OCI-M1 (cell line): ENCODE measurements around the gene PACRG.

Source experiments
- DNase-seq: peaks from one replicate; lab custom pipeline; 2025; lab: John Stamatoyannopoulos, UW

PACRG gene

DNA sequence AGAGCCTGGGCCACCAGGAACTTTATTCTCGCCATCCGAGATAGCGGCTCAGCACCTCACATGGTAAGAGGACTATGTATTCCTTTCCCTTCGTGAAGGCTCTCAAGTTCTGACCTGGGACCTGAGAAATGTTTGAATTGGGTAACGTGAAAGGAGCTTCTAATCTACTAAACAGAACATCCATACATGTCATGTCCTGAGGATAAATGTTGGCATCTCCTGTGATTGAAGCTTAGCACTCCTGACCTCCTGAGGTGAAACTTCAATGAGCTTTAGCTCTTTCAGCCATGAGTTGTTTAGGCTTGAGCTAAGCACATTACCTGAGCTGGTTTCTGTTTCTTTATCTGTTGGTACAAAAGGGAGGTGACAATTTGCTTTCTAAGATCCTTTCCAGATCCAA lies 280.9 kb downstream of the PACRG start:
- DNase-seq = no peak

DNA sequence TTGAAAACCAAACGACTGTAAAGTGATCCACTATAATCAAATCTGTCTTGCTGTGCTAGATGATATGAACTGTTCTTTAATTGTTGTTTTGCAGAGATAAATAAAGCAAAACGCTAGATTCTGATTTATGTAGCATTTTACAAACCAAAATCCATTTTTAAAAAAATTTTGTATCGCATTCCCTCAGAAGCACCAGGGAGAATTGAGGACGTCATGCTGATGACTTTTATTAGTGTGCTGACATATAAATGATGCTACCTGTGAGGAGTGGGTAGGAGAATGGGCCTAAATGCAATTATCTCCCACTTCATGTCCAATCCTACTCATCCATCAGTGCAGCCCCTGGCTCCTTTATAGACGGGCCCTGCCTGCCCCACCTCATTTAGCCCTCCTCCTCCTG lies 282.4 kb downstream of the PACRG start:
- DNase-seq = no peak

DNA sequence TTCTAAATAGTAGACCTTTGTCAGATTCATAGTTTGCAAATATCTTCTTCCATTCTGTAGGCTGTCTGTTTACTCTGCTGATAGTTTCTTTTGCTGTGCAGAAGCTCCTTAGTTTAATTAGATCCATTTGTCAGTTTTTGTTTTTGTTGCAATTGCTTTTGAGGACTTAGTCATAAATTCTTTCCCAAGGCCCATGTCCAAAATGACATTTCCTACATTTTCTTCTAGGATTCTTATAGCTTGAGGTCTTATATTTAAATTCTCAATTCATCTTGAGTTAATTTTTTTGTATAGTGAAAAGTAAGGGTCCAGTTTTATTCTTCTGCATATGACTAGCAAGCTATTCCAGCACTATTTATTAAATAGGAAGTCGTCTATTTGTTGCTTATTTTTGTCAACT lies 287.0 kb downstream of the PACRG start:
- no peak for DNase-seq

DNA sequence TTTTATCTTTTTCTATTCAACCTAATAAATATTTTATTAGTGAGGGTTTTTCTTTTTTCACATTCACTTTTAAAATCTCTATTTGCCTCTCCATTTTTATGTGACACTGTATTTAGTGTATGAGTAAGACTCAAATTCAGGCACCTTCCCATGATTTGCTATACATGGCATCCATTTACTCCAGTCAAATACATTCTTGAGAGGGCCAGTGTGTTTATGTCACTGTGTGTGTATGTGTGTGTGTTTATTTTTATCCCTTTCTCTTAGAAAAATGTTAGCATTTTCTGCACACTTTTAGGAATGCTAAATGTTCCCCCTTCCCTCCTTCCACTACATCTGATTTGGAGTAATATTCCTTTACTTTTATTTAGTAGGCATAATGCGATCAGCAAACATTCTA lies 290.0 kb downstream of the PACRG start:
- DNase-seq = no peak

DNA sequence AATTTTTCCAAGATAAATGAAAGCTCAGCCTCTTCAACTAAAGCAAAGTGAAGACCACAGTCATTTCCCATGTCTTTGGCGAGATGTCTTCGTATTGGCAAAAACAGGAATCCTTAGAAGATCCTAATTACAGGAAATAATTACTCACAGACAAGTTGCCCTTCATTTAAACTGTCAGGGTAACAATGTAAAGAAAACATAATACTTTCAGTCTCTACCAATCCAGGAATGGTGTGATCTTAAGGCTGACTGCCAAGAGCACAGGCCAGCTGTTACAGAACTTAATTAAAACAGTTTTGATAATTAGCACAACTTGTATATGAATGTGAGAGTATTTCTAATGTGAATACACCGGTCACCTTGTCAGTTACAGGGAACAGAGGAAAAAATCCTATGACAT lies 292.2 kb downstream of the PACRG start:
- no peak for DNase-seq

DNA sequence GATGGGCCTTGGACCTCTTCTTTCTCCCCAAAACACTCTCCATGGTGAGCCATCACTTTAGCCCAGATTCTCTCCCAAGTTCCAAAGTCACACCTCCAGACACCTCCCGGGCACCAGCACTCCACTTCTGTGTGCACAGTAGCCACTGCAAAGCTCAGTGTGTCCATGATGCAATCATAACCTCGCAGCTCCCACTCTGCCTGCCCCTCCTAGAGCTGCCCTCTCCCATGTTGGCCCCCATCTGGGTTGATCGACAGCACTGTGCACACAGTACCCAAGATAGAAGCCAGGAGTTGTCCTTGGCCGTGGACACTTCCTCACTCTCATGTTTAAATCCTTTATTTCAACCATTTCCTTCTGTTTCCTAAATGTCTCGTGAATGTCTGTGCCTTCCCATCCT lies 293.3 kb downstream of the PACRG start:
- no peak for DNase-seq

DNA sequence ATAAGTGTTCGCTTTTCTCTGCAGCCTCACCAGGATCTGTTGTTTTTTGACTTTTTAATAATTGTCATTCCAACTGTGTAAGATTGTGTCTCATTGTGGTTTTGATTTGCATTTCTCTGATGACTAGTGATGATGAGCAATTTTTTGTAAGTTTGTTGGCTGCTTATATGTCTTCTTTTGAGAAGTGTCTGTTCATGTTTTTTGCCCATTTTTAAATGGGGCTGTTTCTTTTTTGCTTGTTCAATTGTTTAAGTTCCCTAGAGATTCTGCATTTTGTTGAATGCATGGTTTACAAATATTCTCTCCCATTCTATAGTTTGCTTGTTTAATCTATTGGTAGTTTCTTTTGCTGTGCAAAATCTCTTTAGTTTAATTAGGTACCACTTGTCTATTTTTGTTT lies 295.9 kb downstream of the PACRG start:
- DNase-seq = no peak

DNA sequence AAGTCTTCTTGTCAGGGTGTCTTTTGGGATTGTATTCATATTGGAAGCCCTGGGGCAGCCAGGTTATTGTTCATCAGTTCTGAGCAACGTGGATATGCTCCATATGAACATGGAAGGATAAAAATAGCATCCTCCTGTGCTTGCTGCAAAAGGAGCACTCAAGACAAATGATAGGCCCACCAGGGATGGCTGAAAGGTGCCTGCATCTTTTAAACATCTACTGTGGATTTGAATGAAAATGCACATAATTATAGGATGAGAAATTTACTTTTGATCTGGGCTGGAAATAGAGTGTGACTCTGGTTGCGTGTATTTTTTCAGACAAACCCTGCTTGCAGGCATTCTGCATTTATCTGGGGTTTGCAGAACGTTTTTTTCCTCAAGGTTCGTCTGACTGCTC lies 299.1 kb downstream of the PACRG start:
- DNase-seq = no peak

DNA sequence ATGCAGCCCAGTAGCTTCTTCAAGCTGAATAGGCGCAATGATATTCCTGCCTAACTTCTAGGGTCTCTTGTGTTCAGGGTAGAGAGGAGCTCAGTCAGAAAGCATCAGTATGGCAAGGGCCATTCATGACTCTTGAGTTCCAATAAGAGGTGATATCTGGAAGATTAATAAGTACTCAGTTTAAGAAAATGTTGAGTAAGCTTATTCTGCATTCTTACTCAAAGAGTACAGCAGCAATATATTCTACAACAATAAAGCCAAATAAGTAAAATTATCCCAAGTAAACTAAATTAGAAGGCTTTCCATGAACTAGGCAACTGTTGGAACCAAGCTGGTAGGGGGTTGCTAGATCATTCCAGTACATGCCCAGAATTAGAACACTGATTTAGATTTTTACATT lies 303.2 kb downstream of the PACRG start:
- no peak for DNase-seq

DNA sequence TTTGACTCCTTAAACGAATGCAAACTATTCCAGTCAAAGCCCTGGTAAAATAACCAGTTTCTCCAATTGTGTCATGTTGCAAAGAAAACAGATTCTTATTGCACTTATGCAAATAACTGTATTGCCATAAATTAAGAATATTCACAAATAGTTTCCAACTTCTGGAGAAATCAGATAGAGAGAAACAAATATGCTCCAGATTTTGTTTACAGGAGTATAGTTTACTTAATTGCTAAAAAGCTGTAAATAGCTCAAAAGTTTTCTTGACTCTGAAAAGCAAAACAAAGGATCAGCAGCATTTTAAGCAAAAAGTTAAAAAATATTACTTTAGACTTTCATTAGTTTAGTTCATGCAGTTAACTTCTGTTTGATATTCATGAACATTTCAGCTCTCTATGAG lies 304.2 kb downstream of the PACRG start:
- peak; percentile 2 for DNase-seq

DNA sequence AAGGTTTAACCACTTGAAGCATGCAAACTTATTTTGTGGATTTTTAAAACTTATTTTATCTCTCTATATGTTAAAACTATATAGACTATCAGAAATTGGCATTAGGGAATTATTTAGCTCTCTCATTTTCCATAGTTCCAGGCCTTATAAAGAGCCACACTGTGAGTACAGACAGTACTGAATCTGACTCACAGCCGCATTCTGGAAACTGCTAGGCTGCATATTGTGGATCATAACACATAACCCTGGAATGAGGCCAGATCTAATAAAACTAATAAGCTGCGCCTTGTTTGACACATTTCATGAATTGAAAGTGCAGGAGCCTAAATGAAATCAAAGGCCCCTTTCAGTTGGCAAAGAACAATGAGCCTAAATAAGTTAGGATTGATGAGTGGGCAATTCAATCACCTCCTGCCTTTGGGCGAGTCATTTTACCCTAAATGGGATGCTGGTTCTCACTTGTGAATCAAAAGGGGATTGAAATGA lies 308.4 kb downstream of the PACRG start:
- no peak for DNase-seq

DNA sequence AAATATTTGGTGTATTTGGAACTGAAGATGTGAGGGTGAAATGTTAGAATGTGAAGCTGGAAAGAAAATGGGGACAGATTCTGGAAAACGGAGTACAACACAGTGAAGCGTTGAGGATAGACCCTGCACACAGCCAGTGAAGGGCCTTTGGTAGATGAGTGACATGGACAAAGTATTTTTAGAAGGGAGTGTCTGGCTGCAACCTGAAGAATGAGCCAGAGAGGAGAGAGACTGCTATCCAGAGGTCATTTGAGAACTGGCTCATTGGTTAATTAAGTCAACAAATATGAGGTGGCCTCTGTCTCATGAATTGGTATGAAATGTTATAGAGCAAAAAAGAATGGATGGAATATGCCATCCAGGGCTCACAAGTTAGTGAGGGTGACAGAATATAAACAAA lies 310.5 kb downstream of the PACRG start:
- DNase-seq = no peak

DNA sequence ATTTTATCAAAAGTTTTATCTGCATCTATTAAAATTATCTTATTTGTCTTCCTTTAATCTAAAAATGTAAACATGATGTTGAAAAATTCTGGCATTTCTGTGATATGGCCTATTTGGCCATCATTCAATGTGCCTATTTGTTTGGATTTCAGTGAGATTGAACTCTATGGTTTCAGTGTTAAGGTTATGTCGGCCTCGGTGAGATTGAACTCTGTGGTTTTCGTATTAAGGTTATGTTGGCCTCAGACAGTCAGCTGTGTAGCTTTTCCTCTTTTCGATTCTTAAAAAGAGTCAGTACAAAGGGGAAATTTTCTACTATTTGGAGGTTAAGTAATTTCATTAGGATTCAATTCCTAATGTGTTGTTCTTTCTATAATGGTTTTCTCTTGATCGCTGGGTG lies 320.6 kb downstream of the PACRG start:
- no peak for DNase-seq

DNA sequence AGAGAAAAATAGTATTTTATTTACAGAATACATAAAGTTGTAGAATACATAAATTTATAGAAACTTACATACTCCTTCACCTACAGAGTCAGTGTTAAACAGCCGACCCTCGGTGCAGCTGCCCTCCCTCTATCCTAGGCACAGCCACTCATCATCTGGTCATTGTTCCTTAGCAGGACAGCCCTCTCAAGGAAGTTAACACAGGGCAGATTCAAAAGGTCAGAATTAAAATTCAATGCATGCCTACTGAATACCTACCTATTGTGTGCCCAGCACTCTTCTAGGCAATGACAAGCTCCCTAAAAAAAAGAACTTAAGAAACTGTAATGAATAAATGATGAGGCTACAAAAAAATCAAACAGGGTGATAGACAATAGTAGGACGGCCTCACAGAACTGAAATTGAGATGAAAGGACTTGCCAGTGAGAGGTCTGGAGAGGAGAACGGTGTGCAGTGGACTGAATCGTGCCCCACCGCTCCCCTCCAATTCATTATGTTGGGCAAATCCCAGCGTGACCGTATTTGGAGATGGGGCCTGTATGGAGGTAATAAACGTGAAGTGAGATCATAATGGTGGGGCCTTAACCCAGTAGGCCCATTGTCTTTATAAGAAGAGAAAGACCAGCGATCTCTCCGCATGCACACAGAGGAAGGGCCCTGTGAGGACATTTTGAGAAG lies 326.0 kb downstream of the PACRG start:
- no peak for DNase-seq

DNA sequence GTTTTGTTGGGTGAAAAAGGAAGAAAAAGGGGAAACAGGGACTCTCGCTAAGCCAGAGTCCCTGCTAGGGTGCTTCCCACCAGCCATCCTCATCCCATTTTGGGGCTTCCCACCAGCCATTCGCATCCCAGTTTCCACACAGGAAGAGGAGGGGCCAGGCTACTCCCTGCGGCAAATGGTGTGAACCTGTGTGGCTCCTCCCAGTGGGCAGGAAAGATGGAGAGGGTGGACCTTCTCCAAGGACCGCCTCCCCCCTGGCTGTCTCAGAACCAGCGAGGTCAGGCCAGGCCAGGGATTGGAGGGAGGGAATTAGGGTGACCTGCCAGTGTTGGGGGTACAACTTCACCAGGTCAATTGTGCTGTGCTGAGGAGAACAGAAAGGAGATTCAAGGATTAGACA lies 326.9 kb downstream of the PACRG start:
- no peak for DNase-seq

DNA sequence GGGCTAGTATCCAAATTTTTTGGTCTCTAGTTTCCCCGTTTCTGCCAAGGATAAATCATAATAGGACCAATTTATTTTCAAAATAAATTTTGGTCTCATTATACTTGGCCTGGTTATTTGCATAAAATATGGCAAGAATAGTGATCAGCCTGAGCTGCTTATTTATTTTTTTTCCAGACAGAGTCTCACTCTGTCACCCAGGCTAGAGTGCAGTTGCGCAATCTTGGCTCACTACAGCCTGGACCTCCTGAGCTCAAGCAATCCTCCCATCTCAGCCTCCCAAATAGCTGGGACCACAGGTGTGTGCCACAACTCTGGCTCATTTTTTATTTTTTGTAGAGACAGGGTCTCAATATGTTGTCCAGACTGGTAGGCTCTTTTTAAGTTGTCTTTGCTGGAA lies 329.5 kb downstream of the PACRG start:
- no peak for DNase-seq

DNA sequence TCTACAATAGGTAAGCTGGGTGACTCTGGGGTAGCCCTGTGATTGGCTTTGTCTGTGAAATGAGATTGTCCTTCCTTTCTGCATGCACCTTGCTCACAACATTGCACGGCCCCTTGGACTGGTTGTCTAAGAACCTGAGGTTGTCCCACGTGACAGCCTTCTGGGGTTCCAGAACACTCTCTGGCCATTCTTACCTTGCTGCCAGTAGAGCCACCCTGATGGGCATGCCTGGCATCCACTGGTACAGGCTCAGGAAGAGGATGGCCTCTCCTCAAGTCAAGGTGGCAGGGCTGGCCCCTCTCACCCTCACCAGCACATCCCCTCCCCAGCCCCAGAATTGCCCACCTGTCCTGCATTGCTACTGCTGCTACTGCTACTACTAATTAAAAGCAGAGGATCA lies 335.0 kb downstream of the PACRG start:
- DNase-seq = no peak

DNA sequence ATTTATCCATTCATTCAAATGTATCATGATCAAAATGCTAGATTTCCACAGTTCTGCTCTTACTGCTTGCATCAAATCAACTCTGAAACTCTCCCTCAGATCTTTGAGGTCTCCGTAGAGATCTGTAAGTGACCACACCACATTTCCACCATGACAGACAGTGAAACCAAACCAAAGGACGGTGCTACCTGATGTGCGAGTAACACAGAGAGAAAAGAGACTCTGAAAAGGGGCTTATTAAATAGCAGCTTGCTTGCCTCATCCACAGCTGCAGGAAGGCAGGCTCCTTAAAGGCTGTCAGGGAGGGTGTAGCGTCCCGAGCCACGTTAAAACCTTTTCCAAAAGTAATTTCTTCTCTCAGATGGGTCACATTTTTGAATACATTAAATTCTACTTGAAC lies 335.8 kb downstream of the PACRG start:
- no peak for DNase-seq

DNA sequence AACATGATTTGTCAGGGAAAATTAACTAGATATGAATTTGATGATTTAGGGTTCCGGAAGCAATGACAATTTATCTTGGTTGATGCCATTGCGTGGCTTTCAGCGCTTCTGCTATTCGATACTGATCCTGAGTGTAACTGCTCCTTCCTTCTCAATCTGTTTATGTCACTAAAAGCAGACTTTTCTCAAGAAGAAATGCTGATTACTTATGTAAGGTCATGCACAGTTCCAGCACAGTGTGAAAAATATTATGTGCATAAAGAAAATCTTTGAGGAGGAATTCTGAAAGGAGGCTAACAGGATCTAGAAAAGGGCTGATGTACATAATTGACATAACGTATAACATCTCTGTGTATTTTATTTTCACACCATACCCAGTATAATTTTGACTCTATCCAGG lies 336.6 kb downstream of the PACRG start:
- no peak for DNase-seq

DNA sequence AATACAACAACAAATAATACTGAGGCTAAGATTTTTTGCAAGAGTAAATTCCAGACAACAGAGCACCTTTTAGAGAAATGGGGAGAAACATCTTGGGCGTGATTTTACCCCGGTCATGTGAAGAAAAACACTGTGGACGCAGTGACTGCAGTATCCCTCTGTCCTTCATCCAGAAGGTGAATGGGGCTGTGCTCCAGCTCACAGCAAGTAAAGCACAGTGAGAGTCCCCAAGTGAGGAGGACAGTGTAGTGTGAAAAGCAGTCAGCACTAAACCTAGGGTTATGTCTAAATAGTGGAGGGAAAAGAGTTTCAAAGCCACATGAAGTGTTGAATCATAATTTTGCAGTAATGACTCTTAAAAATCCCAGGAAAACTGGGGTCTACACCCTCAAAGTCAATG lies 338.4 kb downstream of the PACRG start:
- no peak for DNase-seq

DNA sequence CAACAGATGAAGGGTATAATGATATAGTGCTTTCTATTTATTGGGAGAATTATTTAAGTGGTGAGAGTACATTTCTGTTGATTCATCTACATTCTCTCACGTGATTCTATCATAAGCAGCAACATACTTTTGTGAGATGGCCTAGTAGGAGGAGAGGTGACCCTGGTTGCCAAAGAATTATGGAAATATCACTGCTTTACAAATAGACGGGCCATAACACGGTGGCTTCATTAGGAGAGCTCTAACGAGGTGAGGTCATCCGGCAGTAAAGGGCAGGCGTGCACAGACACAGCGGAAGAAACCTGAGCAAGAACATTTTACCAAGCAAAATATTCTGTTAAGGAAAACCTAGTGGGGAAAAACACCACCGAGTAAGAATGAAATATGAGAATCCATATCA lies 349.4 kb downstream of the PACRG start:
- DNase-seq = no peak

DNA sequence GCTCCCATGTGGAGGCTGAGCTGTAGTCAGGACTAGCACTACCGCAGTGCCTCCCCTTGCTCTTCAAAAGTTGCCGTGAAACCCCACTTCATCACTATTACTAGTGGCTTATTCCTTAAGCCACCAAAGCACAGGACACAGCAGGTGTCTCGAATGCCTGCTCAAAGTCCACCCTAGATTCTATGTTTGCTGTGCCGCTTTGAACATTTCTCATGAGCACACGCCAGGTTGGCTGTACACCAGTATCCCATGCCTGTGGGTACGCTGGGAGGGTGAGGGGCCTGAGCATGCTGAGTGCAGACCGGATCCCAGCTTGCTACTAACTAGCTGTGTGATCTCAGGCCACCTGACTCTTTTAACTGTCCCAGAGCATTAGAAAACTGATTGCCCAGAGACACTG lies 350.9 kb downstream of the PACRG start:
- DNase-seq = no peak

DNA sequence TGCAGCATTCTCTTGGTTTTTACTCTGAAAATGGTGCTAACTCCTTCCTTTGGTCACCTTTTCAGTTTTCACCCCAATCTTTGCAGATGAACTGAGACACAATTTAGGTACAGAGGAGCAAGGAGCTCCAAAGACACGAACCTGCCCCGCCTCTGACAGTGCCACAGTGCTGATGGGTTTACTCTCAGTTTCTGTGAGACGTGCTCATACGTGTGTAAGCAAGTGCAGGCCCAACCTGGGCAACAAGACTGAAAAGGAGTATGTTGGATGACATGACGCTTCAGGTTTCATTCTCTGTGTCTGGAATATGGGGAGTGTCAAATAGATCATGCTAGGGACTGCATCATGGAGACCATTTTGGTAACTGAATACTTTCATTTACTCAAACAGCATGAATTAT lies 352.5 kb downstream of the PACRG start:
- DNase-seq = no peak

DNA sequence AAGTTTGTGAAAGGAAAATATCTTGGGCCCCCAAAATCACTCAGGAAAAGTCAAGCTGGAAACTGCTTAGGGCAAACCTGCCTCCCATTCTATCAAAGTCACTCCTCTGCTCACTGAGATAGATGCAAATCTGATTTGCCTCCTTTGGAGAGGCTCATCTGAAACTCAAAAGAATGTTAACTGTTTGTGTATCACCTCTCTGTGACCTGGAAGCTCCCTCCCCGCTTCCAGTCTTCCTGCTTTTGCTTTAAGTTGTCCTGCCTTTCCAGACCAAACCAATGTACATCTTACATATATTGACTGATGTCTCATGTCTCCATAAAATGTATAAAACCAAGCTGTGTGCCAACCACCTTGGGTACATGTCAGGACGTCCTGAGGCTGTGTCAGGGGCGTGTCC lies 355.4 kb downstream of the PACRG start:
- no peak for DNase-seq

DNA sequence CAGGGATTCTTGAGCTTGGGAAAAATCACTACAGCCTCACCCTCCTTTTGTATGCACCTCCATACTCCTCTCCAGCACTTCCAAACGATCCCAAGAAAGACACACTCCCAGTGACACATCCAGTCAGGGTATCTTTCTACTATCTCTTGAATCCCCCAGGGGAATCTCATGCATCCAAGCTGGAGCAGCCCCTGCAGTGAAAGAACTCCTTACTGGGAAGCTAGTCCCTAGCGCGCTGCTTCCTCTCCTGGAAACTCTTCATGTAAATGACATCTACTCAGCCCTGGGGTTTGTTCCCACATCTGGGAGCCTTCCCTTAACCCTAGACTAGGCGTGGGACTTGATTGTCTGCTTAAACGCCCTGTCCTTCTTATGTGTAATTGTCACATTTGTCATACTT lies 357.7 kb downstream of the PACRG start:
- no peak for DNase-seq
